ENCODE measurements around the gene PPA1.
"Not testable (repeated sequence)": the region's sequence is repeated elsewhere in the genome, so short reads cannot be mapped to it uniquely, and the experiment has no call there.

Gene PPA1

GRCh38 chr10:70258216-70258615 lies 25.0 kb upstream of the PPA1 start:
- Histone ChIP-seq H4K20me1 (ENCODE audit: insufficient read depth) (no peaks in the 10 kb centered on the region), H3K27me3 (ENCODE audit: insufficient read depth, low read depth) (no peaks in the 10 kb centered on the region), H3K4me1 (ENCODE audit: low read depth, poor library complexity, severe bottlenecking) (no peaks in the 10 kb centered on the region), H3K27ac (no peak overlapping the region), H3K4me2 (no peak overlapping the region), H3K36me3 (ENCODE audit: insufficient read depth) (no peaks in the 10 kb centered on the region), H3K4me3 (IDR thresholded peaks at IDR 0.05; ENCODE audit: insufficient read depth, low read depth, low read length) (no peak overlapping the region), H2AFZ (ENCODE audit: low read depth) (no peak overlapping the region), H3K79me2 (ENCODE audit: insufficient read depth, low read depth) (no peaks in the 10 kb centered on the region), H3K9ac (no peak overlapping the region)
- TF ChIP-seq CTCF (conservative IDR thresholded peaks at IDR 0.05; ENCODE audit: low read depth, low read length): no peak

- H3K27ac ChIP-seq: not testable (repeated sequence)
Measured at GRCh38 chr10:70257816-70258215, 24.6 kb upstream of the PPA1 start.

GRCh38 chr10:70256463-70256862 lies 23.2 kb upstream of the PPA1 start:
- Histone ChIP-seq H3K27ac (no peak overlapping the region), H2AFZ (ENCODE audit: low read depth) (no peak overlapping the region), H3K4me3 (IDR thresholded peaks at IDR 0.05; ENCODE audit: insufficient read depth, low read depth, low read length) (no peak overlapping the region), H4K20me1 (ENCODE audit: insufficient read depth) (no peaks in the 10 kb centered on the region), H3K4me1 (ENCODE audit: low read depth, poor library complexity, severe bottlenecking) (no peaks in the 10 kb centered on the region), H3K9ac (no peak overlapping the region), H3K79me2 (ENCODE audit: insufficient read depth, low read depth) (no peaks in the 10 kb centered on the region), H3K27me3 (ENCODE audit: insufficient read depth, low read depth) (no peaks in the 10 kb centered on the region), H3K4me2 (no peak overlapping the region), H3K36me3 (ENCODE audit: insufficient read depth) (no peaks in the 10 kb centered on the region)
- no peak for TF ChIP-seq CTCF (conservative IDR thresholded peaks at IDR 0.05; ENCODE audit: low read depth, low read length)

More at GRCh38 chr10:70257816-70258215, 24.6 kb upstream of the PPA1 start:
- H2AFZ ChIP-seq (ENCODE audit: low read depth); H4K20me1 ChIP-seq (ENCODE audit: insufficient read depth); H3K9ac ChIP-seq; H3K79me2 ChIP-seq (ENCODE audit: insufficient read depth, low read depth); H3K4me3 ChIP-seq (IDR thresholded peaks at IDR 0.05; ENCODE audit: insufficient read depth, low read depth, low read length); H3K4me1 ChIP-seq (ENCODE audit: low read depth, poor library complexity, severe bottlenecking); H3K4me2 ChIP-seq; H3K27me3 ChIP-seq (ENCODE audit: insufficient read depth, low read depth); H3K36me3 ChIP-seq (ENCODE audit: insufficient read depth): not testable (repeated sequence)

- H3K27ac ChIP-seq: no peak overlapping the region
- H3K4me1 ChIP-seq (ENCODE audit: low read depth, poor library complexity, severe bottlenecking): no peaks in the 10 kb centered on the region
- no peaks in the 10 kb centered on the region for H3K36me3 ChIP-seq (ENCODE audit: insufficient read depth)
- no peak overlapping the region for H3K9ac ChIP-seq
- no peak overlapping the region for H3K4me2 ChIP-seq
- H2AFZ ChIP-seq (ENCODE audit: low read depth): no peak overlapping the region
- TF ChIP-seq CTCF (conservative IDR thresholded peaks at IDR 0.05; ENCODE audit: low read depth, low read length): no peak
- H3K4me3 ChIP-seq (IDR thresholded peaks at IDR 0.05; ENCODE audit: insufficient read depth, low read depth, low read length): no peak overlapping the region
- H4K20me1 ChIP-seq (ENCODE audit: insufficient read depth): no peaks in the 10 kb centered on the region
- H3K79me2 ChIP-seq (ENCODE audit: insufficient read depth, low read depth): no peaks in the 10 kb centered on the region
- no peaks in the 10 kb centered on the region for H3K27me3 ChIP-seq (ENCODE audit: insufficient read depth, low read depth)
Measured at GRCh38 chr10:70255329-70256299, 22.4 kb upstream of the PPA1 start.

- no peak overlapping the region for H3K4me2 ChIP-seq
- H3K4me3 ChIP-seq (IDR thresholded peaks at IDR 0.05; ENCODE audit: insufficient read depth, low read depth, low read length): no peak overlapping the region
- H3K79me2 ChIP-seq (ENCODE audit: insufficient read depth, low read depth): no peaks in the 10 kb centered on the region
- H3K27me3 ChIP-seq (ENCODE audit: insufficient read depth, low read depth): no peaks in the 10 kb centered on the region
- no peak overlapping the region for H2AFZ ChIP-seq (ENCODE audit: low read depth)
- TF ChIP-seq CTCF (conservative IDR thresholded peaks at IDR 0.05; ENCODE audit: low read depth, low read length): no peak
- H3K27ac ChIP-seq: no peak overlapping the region
- H3K9ac ChIP-seq: no peak overlapping the region
- no peaks in the 10 kb centered on the region for H3K4me1 ChIP-seq (ENCODE audit: low read depth, poor library complexity, severe bottlenecking)
- no peaks in the 10 kb centered on the region for H3K36me3 ChIP-seq (ENCODE audit: insufficient read depth)
- H4K20me1 ChIP-seq (ENCODE audit: insufficient read depth): no peaks in the 10 kb centered on the region
Measured at GRCh38 chr10:70254778-70255328, 21.6 kb upstream of the PPA1 start.

Data from KMS-11 (cell line).